Measurements from ENCODE around the gene CFAP45. TPM values are rescaled to one million over a fixed set of nuclear protein-coding genes. Genes with fewer than 3 reads are reported as not detected.

The CFAP45 gene
- polyA plus RNA-seq, 1 experiment = 0.56 TPM

GRCh38 chr1:159866905-159867663, 32.9 kb downstream of the CFAP45 start:
- ChIA-PET POLR2A (no interaction called here), CTCF (interaction anchor here (0.6 to 2.4 kb wide), 3 partner anchors 17 to 140 kb away, joined by 3 to 6 read pairs (median 3); no protein-coding TSS in a partner anchor)
- H3K27me3 ChIP-seq (ENCODE audit: control insufficient read depth, insufficient read depth, low read length) = no peaks in the 10 kb centered on the region
- no peak for DNase-seq (ENCODE audit: low read depth)
- TF ChIP-seq CTCF (IDR thresholded peaks at IDR 0.05; ENCODE audit: insufficient read depth, low read depth, low read length) = no peak
- H3K36me3 ChIP-seq (ENCODE audit: control insufficient read depth, insufficient read depth, low read length) = no peaks in the 10 kb centered on the region
- H3K4me3 ChIP-seq (ENCODE audit: low read depth, low read length) = no peak overlapping the region

GRCh38 chr1:159866066-159866465, 33.9 kb downstream of the CFAP45 start:
- Histone ChIP-seq H3K4me3 (ENCODE audit: low read depth, low read length) (no peak overlapping the region), H3K36me3 (ENCODE audit: control insufficient read depth, insufficient read depth, low read length) (no peaks in the 10 kb centered on the region), H3K27me3 (ENCODE audit: control insufficient read depth, insufficient read depth, low read length) (no peaks in the 10 kb centered on the region)
- ChIA-PET CTCF (interaction anchor here (0.9 kb wide), 1 partner anchor 10 kb away, joined by 3 read pairs; no protein-coding TSS in a partner anchor), POLR2A (no interaction called here)
- TF ChIP-seq CTCF (IDR thresholded peaks at IDR 0.05; ENCODE audit: insufficient read depth, low read depth, low read length) = no peak
- DNase-seq (ENCODE audit: low read depth) = no peak

- no peak for DNase-seq (ENCODE audit: low read depth)
- ChIA-PET CTCF (interaction anchor here (1.5 kb wide), 1 partner anchor 65 kb away, joined by 5 read pairs; no protein-coding TSS in a partner anchor), POLR2A (no interaction called here)
- Histone ChIP-seq H3K4me3 (ENCODE audit: low read depth, low read length) (no peak overlapping the region), H3K36me3 (ENCODE audit: control insufficient read depth, insufficient read depth, low read length) (no peaks in the 10 kb centered on the region), H3K27me3 (ENCODE audit: control insufficient read depth, insufficient read depth, low read length) (no peaks in the 10 kb centered on the region)
- no peak for TF ChIP-seq CTCF (IDR thresholded peaks at IDR 0.05; ENCODE audit: insufficient read depth, low read depth, low read length)
These were observed 35.7 kb downstream of the CFAP45 start for GRCh38 chr1:159864262-159864661.

GRCh38 chr1:159862557-159862956, 37.4 kb downstream of the CFAP45 start, which contains the start of gene VSIG8:
VSIG8 (minus strand) TSS chr1:159862657; CDS start chr1:159862521, 136 bp downstream.
- no peak for TF ChIP-seq CTCF (IDR thresholded peaks at IDR 0.05; ENCODE audit: insufficient read depth, low read depth, low read length)
- POLR2A ChIA-PET = no interaction called here
- CTCF ChIA-PET = interaction anchor here (0.7 to 0.9 kb wide), 3 partner anchors 12 to 64 kb away, joined by 3 to 4 read pairs (median 3); no protein-coding TSS in a partner anchor
- Histone ChIP-seq H3K4me3 (ENCODE audit: low read depth, low read length) (no peak within 1 kb of the TSS), H3K27me3 (ENCODE audit: control insufficient read depth, insufficient read depth, low read length) (no peaks in the 10 kb centered on the region), H3K36me3 (ENCODE audit: control insufficient read depth, insufficient read depth, low read length) (no peaks in the 10 kb centered on the region)
- no peak for DNase-seq (ENCODE audit: low read depth)

GRCh38 chr1:159862031-159862430, 37.9 kb downstream of the CFAP45 start:
- POLR2A ChIA-PET = no interaction called here
- Histone ChIP-seq H3K4me3 (ENCODE audit: low read depth, low read length) (no peak overlapping the region), H3K27me3 (ENCODE audit: control insufficient read depth, insufficient read depth, low read length) (no peaks in the 10 kb centered on the region), H3K36me3 (ENCODE audit: control insufficient read depth, insufficient read depth, low read length) (no peaks in the 10 kb centered on the region)
- no peak for TF ChIP-seq CTCF (IDR thresholded peaks at IDR 0.05; ENCODE audit: insufficient read depth, low read depth, low read length)
- CTCF ChIA-PET = interaction anchor here (0.6 to 0.9 kb wide), 3 partner anchors 29 to 1163 kb away, joined by 3 to 4 read pairs (median 3); no protein-coding TSS in a partner anchor
- DNase-seq (ENCODE audit: low read depth) = no peak

All from BJ (cell line).